GM12878 (cell line): Measurements from ENCODE around the gene DNAH17. TPM values are rescaled to one million over a fixed set of nuclear protein-coding genes. Genes with fewer than 3 reads are reported as not detected.
A peak's percentile ranks its signal among the peaks of the same experiment; 100 is the strongest.

Experiments used
- ATAC-seq: fragments of 200-7000 bp; cut with Tn5 transposase; 3 replicates; pipeline ENCODE4 v1.9.1; 2020; ENCODE audit warnings: mild to moderate bottlenecking, moderate library complexity
- BruUV-seq: library from RNA; stranded (reverse); fragments of 400-500 nt; replicated peaks from 2 replicates; lab custom pipeline; 2021; lab: Mats Ljungman, UMichigan
- CTCF ChIA-PET: fragments of 300-600 bp; sonication (Branson Sonifier 250); formaldehyde crosslinking; extraction: SDS; loops from one replicate; lab custom pipeline; 2021; ENCODE audit warnings: inconsistent platforms; lab: Yijun Ruan, JAX
- POLR2A ChIA-PET: fragments of 350-600 bp; formaldehyde crosslinking; extraction: SDS; loops from one replicate; lab custom pipeline; 2021; ENCODE audit warnings: inconsistent platforms; lab: Charles Lee
- RAD21 ChIA-PET: fragments of 300-600 bp; sonication (Branson Sonifier 250); formaldehyde crosslinking; loops from one replicate; lab custom pipeline; 2023; ENCODE audit warnings: antibody characterized with exemption; ENCODE audit not compliant: unreplicated experiment; lab: Charles Lee
- SMC1A ChIA-PET: fragments of 300-600 bp; sonication (Branson Sonifier 250); formaldehyde crosslinking; loops from one replicate; lab custom pipeline; 2023; ENCODE audit not compliant: unreplicated experiment, uncharacterized antibody; lab: Charles Lee
- DNase-seq: peaks from one replicate; pipeline ENCODE4 v3.0.0-alpha.2; 2011; ENCODE audit warnings: low read depth, low spot score
- FAIRE-seq: peaks from 3 replicates; lab custom pipeline; 2011; peaks lifted over from hg19 to GRCh38; lab: Jason Lieb, UNC
- H2AFZ ChIP-seq: 2 replicates; pipeline ENCODE4 v1.6.0; 2011; ENCODE audit warnings: low read depth, low read length, control low read depth; ENCODE audit not compliant: control insufficient read depth
- H3K27ac ChIP-seq: 2 replicates; pipeline ENCODE4 v1.5.1; 2011; ENCODE audit warnings: control low read depth; ENCODE audit not compliant: control insufficient read depth, insufficient read depth
- H3K27me3 ChIP-seq, 2 experiments: replicated peaks in 1 of 2; 2 replicates each; pipeline versions ENCODE4 v1.6.0 to v1.6.1; 2011; ENCODE audit warnings: low read length in 1 of 2; ENCODE audit not compliant: control insufficient read depth in 2 of 2, insufficient read depth in 2 of 2
- H3K36me3 ChIP-seq, 2 experiments: 2 replicates each; pipeline ENCODE4 v1.5.1; 2011; ENCODE audit warnings: low read length in 1 of 2; ENCODE audit not compliant: control insufficient read depth in 2 of 2, insufficient read depth in 2 of 2
- H3K4me1 ChIP-seq: 2 replicates; pipeline ENCODE4 v1.6.1; 2011; ENCODE audit warnings: mild to moderate bottlenecking, low read length, moderate library complexity, mixed read lengths; ENCODE audit not compliant: control insufficient read depth, insufficient read depth
- H3K4me2 ChIP-seq: 2 replicates; pipeline ENCODE4 v1.6.0; 2011; ENCODE audit warnings: control low read depth; ENCODE audit not compliant: control insufficient read depth, insufficient read depth
- H3K4me3 ChIP-seq: fragments of 200-600 bp; sonication (generic); 2 replicates; pipeline ENCODE4 v1.5.1; 2016
- H3K79me2 ChIP-seq: 2 replicates; pipeline ENCODE4 v1.6.0; 2011; ENCODE audit warnings: low read length; ENCODE audit not compliant: control insufficient read depth, insufficient read depth
- H3K9ac ChIP-seq: 2 replicates; pipeline ENCODE4 v1.8.0; 2011; ENCODE audit warnings: low read length, control low read depth, mixed read lengths; ENCODE audit not compliant: control insufficient read depth, insufficient read depth
- H3K9me3 ChIP-seq: replicated peaks from 3 replicates; pipeline ENCODE4 v1.5.1; 2011; ENCODE audit warnings: mild to moderate bottlenecking, low read length; ENCODE audit not compliant: control insufficient read depth, insufficient read depth
- H4K20me1 ChIP-seq: 2 replicates; pipeline ENCODE4 v1.6.0; 2011; ENCODE audit not compliant: control insufficient read depth, insufficient read depth
- ATF2 ChIP-seq: IDR thresholded peaks from 2 replicates; pipeline ENCODE4 v1.6.1; 2012; ENCODE audit warnings: low read length, inconsistent platforms
- RAD51 ChIP-seq: fragments of 450-650 bp; IDR thresholded peaks from 2 replicates; pipeline ENCODE4 v1.6.1; 2016; ENCODE audit warnings: moderate library complexity, mild to moderate bottlenecking, inconsistent platforms
- SREBF2 ChIP-seq: IDR thresholded peaks from 2 replicates; pipeline ENCODE4 v1.6.1; 2012; ENCODE audit warnings: mild to moderate bottlenecking, low read length
- SRF ChIP-seq, 2 experiments: IDR thresholded peaks; 2 replicates each; pipeline ENCODE4 v1.6.1; 2011; ENCODE audit warnings: low read depth in 2 of 2, low read length in 2 of 2, mild to moderate bottlenecking in 1 of 2, moderate library complexity in 1 of 2
- WGBS: methylation state at CpG from one replicate; pipeline ENCODE4 v1.1.6; 2016; ENCODE audit warnings: low lambda C conversion rate; ENCODE audit not compliant: insufficient replicate concordance, insufficient coverage; ENCODE audit errors: missing lambda C conversion rate; 5-methylcytosine and 5-hydroxymethylcytosine counted together
- in situ Hi-C: fragments of 300-500 bp; cut with MboI; formaldehyde crosslinking; loops from 9 replicates; pipeline ENCODE4 v1.14.3; 2018; ENCODE audit warnings: mixed read lengths
- intact Hi-C: fragments of 100-400 bp; cut with micrococcal nuclease; formaldehyde crosslinking; loops from one replicate; pipeline ENCODE4 v1.14.2; 2022; ENCODE audit not compliant: unreplicated experiment
- polyA plus RNA-seq, 11 experiments: library from polyadenylated mRNA; depleted of rRNA in 4 of 11; unstranded in 6 of 11; stranded (reverse) in 5 of 11; fragments of >200 nt; fragmentation: Nextera tagmentation in 4 of 11; fragmentation: Illumina TruSeq in 1 of 11; extraction: Ambion mirVana in 4 of 11; extraction: Trizol in 1 of 11; gene quantifications; 1 replicate in 1 of 11; 2 replicates in 10 of 11; pipeline versions ENCODE4 v1.2.1 to v1.2.3, GENCODE V29; 2011 to 2016; ENCODE audit warnings: inconsistent platforms in 2 of 11, missing spikeins in 2 of 11, low read depth in 1 of 11
- total RNA-seq, 4 experiments: library from RNA; depleted of rRNA in 3 of 4; stranded (reverse); fragments of >200 nt in 3 of 4; fragmentation: Illumina TruSeq in 1 of 4; extraction: Trizol in 1 of 4; gene quantifications; 2 replicates each; pipeline versions ENCODE4 v1.2.1 to v1.2.3, GENCODE V29; 2013 to 2021
- TF ChIP-seq, protein P1 (sequence below): IDR thresholded peaks from 2 replicates; pipeline ENCODE4 v1.6.1; 2012; ENCODE audit warnings: low read depth, low read length, improper control_type of control experiment

The DNAH17 gene
- total and polyA plus RNA-seq, 10 of the 15 experiments (the other 5 are each of a cell fraction or from before 2014, with no cell fraction given), result 0.16 to 2.9 (median 0.56) TPM

DNA sequence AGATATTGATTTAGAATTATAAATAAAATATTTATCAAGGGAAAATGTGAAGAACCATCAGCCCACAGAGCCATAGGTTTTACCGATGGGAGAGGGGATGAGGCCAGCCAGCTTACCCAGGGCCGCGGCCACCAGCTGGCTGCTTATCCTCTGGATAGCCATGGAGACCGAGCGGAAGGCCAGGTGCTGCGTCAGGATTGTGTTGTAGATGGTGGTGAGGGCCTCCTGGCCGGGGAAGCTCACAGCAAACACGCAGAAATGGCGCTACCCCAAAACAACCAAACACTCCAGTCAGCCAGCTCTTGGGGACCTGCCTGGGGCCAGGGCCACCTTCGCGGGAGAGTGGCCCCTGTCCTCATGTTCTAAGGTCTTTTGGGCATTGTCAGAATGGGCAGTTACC, 97.8 kb downstream of the DNAH17 start:
- no peak for DNase-seq
- no TSS peak for BruUV-seq
- Histone ChIP-seq H3K36me3 (0 out of 4 replicates have a peak, but pooled peaks cover 0 to 3% of the 10 kb centered on the region in 2 experiments), H3K4me3 (no peak overlapping the region), H3K27me3 (no peaks in the 10 kb centered on the region), H3K4me1 (peaks cover 36% of the 10 kb centered on the region), H3K4me2 (no peak overlapping the region; the same call in 1 of the 2 replicates), H3K27ac (peak overlapping the region; percentile 70), H4K20me1 (no peaks in the 10 kb centered on the region), H3K79me2 (peaks cover 30% of the 10 kb centered on the region), H3K9ac (0 out of 2 replicates have a peak overlapping the region, but pooled peaks have one; percentile 28), H3K9me3 (peaks cover 22% of the 10 kb centered on the region), H2AFZ (no peak overlapping the region)
- WGBS, result 53% methylated on average over 11 of the region's 11 CpGs
- TF ChIP-seq ATF2 (no peak), RAD51 (no peak), SREBF2 (no peak)
- TF ChIP-seq, protein P1, sequence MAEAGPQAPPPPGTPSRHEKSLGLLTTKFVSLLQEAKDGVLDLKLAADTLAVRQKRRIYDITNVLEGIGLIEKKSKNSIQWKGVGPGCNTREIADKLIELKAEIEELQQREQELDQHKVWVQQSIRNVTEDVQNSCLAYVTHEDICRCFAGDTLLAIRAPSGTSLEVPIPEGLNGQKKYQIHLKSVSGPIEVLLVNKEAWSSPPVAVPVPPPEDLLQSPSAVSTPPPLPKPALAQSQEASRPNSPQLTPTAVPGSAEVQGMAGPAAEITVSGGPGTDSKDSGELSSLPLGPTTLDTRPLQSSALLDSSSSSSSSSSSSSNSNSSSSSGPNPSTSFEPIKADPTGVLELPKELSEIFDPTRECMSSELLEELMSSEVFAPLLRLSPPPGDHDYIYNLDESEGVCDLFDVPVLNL, result no peak
- RAD21 ChIA-PET, result no interaction called here
- FAIRE-seq, result no peak
- in situ Hi-C loops, result no loop called here
- intact Hi-C loops, result no loop called here
- POLR2A ChIA-PET, result no interaction called here
- SMC1A ChIA-PET, result no interaction called here
- ATAC-seq, result no peak
- CTCF ChIA-PET, result no interaction called here

DNA sequence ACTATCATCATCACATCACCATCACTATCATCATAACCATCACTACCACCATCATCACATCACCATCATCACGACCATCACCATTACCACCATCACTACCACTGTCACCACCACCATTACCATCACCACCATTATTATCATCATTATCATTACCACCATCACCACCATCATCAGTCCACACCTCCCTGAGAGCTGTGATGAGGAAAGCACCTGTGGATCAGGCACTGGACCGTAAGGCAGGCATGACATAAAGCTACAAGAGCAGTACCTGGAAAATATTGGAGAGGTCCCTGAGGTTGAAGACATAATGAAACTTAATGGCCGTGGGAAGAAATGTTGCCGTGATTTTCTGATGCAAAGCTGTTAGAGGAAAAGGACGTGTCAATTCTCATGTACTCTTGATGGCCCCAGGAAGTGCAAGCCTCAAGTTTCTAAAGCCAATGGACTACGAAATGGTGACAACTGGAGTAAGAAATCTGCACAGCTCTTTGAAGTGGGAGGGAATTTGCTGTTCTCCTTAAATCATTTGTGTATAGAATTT, 98.4 kb downstream of the DNAH17 start:
- CTCF ChIA-PET, result no interaction called here

More for the DNA sequence above, 98.4 kb downstream of the DNAH17 start:
- FAIRE-seq, result no peak
- no peak for TF ChIP-seq SRF (IDR thresholded peaks at IDR 0.05; ENCODE audit: low read depth in 2 of 2, low read length in 2 of 2)
- TF ChIP-seq ATF2, result peak; percentile 70; the same call in 1 of the 2 replicates
- TF ChIP-seq, all 136 proteins: peak for 1
- intact Hi-C loops, result no loop called here
- no peak for ATAC-seq
- WGBS, result 24% methylated on average over 6 of the region's 6 CpGs
- Histone ChIP-seq H3K27me3 (no peaks in the 10 kb centered on the region), H3K9ac (no peak overlapping the region), H3K4me1 (peaks cover 38% of the 10 kb centered on the region), H2AFZ (no peak overlapping the region; the same call in 1 of the 2 replicates), H3K9me3 (peaks cover 26% of the 10 kb centered on the region), H3K4me2 (peak overlapping the region; percentile 31), H3K27ac (peak overlapping the region; percentile 70), H4K20me1 (no peaks in the 10 kb centered on the region), H3K4me3 (no peak overlapping the region), H3K36me3 (0 out of 4 replicates have a peak, but pooled peaks cover 0 to 3% of the 10 kb centered on the region in 2 experiments), H3K79me2 (peaks cover 27% of the 10 kb centered on the region)
- in situ Hi-C loops, result no loop called here
- SMC1A ChIA-PET, result no interaction called here
- POLR2A ChIA-PET, result no interaction called here
- DNase-seq, result no peak
- BruUV-seq, result no TSS peak
- RAD21 ChIA-PET, result no interaction called here
